ENCODE measurements around the gene MITD1.

Gene MITD1

GRCh38 chr2:99188357-99188756 is 7.5 kb upstream of the MITD1 start:
- H3K36me3 ChIP-seq (ENCODE audit: insufficient read depth, low read length) = peaks cover 12% of the 10 kb centered on the region
- peaks cover 49% of the 10 kb centered on the region for H3K79me2 ChIP-seq (ENCODE audit: control insufficient read depth, insufficient read depth, low read length, unreplicated experiment)
- no peak overlapping the region for H2AFZ ChIP-seq (ENCODE audit: low read length, unreplicated experiment)

GRCh38 chr2:99187011-99187410 is 6.2 kb upstream of the MITD1 start:
- Histone ChIP-seq H3K4me1 (ENCODE audit: control insufficient read depth, insufficient read depth, low read length, unreplicated experiment) (peaks cover 4% of the 10 kb centered on the region), H3K79me2 (ENCODE audit: control insufficient read depth, insufficient read depth, low read length, unreplicated experiment) (peaks cover 63% of the 10 kb centered on the region), H2AFZ (ENCODE audit: low read length, unreplicated experiment) (no peak overlapping the region), H3K27ac (ENCODE audit: low read depth, low read length) (no peak overlapping the region), H3K36me3 (ENCODE audit: insufficient read depth, low read length) (peaks cover 12% of the 10 kb centered on the region), H3K4me3 (ENCODE audit: low read depth, low read length) (no peak overlapping the region), H3K27me3 (ENCODE audit: insufficient read depth, low read length) (no peaks in the 10 kb centered on the region)

More at GRCh38 chr2:99188357-99188756, 7.5 kb upstream of the MITD1 start:
- Histone ChIP-seq H3K27ac (ENCODE audit: low read depth, low read length) (no peak overlapping the region), H3K4me1 (ENCODE audit: control insufficient read depth, insufficient read depth, low read length, unreplicated experiment) (no peaks in the 10 kb centered on the region), H3K4me3 (ENCODE audit: low read depth, low read length) (no peak overlapping the region), H3K27me3 (ENCODE audit: insufficient read depth, low read length) (no peaks in the 10 kb centered on the region)

- Histone ChIP-seq H3K27me3 (ENCODE audit: insufficient read depth, low read length) (no peaks in the 10 kb centered on the region), H3K27ac (ENCODE audit: low read depth, low read length) (no peak overlapping the region), H3K79me2 (ENCODE audit: control insufficient read depth, insufficient read depth, low read length, unreplicated experiment) (peaks cover 79% of the 10 kb centered on the region)
These were observed 4.0 kb upstream of the MITD1 start for GRCh38 chr2:99184811-99185210.

GRCh38 chr2:99183025-99183424 is 2.2 kb upstream of the MITD1 start:
- H3K4me3 ChIP-seq (ENCODE audit: low read depth, low read length) = no peak overlapping the region; the same call in 1 of the 2 replicates

More at GRCh38 chr2:99184811-99185210, 4.0 kb upstream of the MITD1 start:
- Histone ChIP-seq H3K4me1 (ENCODE audit: control insufficient read depth, insufficient read depth, low read length, unreplicated experiment) (peaks cover 6% of the 10 kb centered on the region), H3K36me3 (ENCODE audit: insufficient read depth, low read length) (peaks cover 10% of the 10 kb centered on the region), H3K4me3 (ENCODE audit: low read depth, low read length) (no peak overlapping the region), H2AFZ (ENCODE audit: low read length, unreplicated experiment) (no peak overlapping the region)

GRCh38 chr2:99181624-99182000 is 754 bp upstream of the MITD1 start:
- Histone ChIP-seq H3K4me3 (ENCODE audit: low read depth, low read length) (peak overlapping the region; percentile 97), H2AFZ (ENCODE audit: low read length, unreplicated experiment) (peak overlapping the region; percentile 93), H3K27me3 (ENCODE audit: insufficient read depth, low read length) (no peaks in the 10 kb centered on the region), H3K4me1 (ENCODE audit: control insufficient read depth, insufficient read depth, low read length, unreplicated experiment) (peaks cover 17% of the 10 kb centered on the region), H3K27ac (ENCODE audit: low read depth, low read length) (peak overlapping the region; percentile 62), H3K36me3 (ENCODE audit: insufficient read depth, low read length) (no peaks in the 10 kb centered on the region), H3K79me2 (ENCODE audit: control insufficient read depth, insufficient read depth, low read length, unreplicated experiment) (peaks cover 80% of the 10 kb centered on the region)

More at GRCh38 chr2:99183025-99183424, 2.2 kb upstream of the MITD1 start:
- H3K36me3 ChIP-seq (ENCODE audit: insufficient read depth, low read length) = peaks cover 2% of the 10 kb centered on the region; the same call in 1 of the 2 replicates
- H3K27ac ChIP-seq (ENCODE audit: low read depth, low read length) = no peak overlapping the region
- H3K79me2 ChIP-seq (ENCODE audit: control insufficient read depth, insufficient read depth, low read length, unreplicated experiment) = peaks cover 84% of the 10 kb centered on the region
- peaks cover 17% of the 10 kb centered on the region for H3K4me1 ChIP-seq (ENCODE audit: control insufficient read depth, insufficient read depth, low read length, unreplicated experiment)
- H2AFZ ChIP-seq (ENCODE audit: low read length, unreplicated experiment) = no peak overlapping the region
- no peaks in the 10 kb centered on the region for H3K27me3 ChIP-seq (ENCODE audit: insufficient read depth, low read length)

GRCh38 chr2:99171377-99172140 is 9.3 kb downstream of the MITD1 start:
- no peak overlapping the region for H3K27ac ChIP-seq (ENCODE audit: low read depth, low read length)
- H3K79me2 ChIP-seq (ENCODE audit: control insufficient read depth, insufficient read depth, low read length, unreplicated experiment) = peaks cover 4% of the 10 kb centered on the region
- H3K36me3 ChIP-seq (ENCODE audit: insufficient read depth, low read length) = peaks cover 10% of the 10 kb centered on the region

GRCh38 chr2:99169534-99169933 is 11.3 kb downstream of the MITD1 start:
- Histone ChIP-seq H3K4me1 (ENCODE audit: control insufficient read depth, insufficient read depth, low read length, unreplicated experiment) (no peaks in the 10 kb centered on the region), H3K36me3 (ENCODE audit: insufficient read depth, low read length) (peaks cover 10% of the 10 kb centered on the region), H3K79me2 (ENCODE audit: control insufficient read depth, insufficient read depth, low read length, unreplicated experiment) (no peaks in the 10 kb centered on the region), H3K27ac (ENCODE audit: low read depth, low read length) (no peak overlapping the region), H2AFZ (ENCODE audit: low read length, unreplicated experiment) (no peak overlapping the region), H3K4me3 (ENCODE audit: low read depth, low read length) (no peak overlapping the region), H3K27me3 (ENCODE audit: insufficient read depth, low read length) (no peaks in the 10 kb centered on the region)

More at GRCh38 chr2:99171377-99172140, 9.3 kb downstream of the MITD1 start:
- H3K4me3 ChIP-seq (ENCODE audit: low read depth, low read length) = no peak overlapping the region
- no peaks in the 10 kb centered on the region for H3K27me3 ChIP-seq (ENCODE audit: insufficient read depth, low read length)
- no peak overlapping the region for H2AFZ ChIP-seq (ENCODE audit: low read length, unreplicated experiment)
- H3K4me1 ChIP-seq (ENCODE audit: control insufficient read depth, insufficient read depth, low read length, unreplicated experiment) = no peaks in the 10 kb centered on the region

GRCh38 chr2:99166218-99166617 is 14.6 kb downstream of the MITD1 start:
- Histone ChIP-seq H3K27me3 (ENCODE audit: insufficient read depth, low read length) (no peaks in the 10 kb centered on the region), H3K36me3 (ENCODE audit: insufficient read depth, low read length) (peaks cover 18% of the 10 kb centered on the region), H3K4me3 (ENCODE audit: low read depth, low read length) (no peak overlapping the region), H2AFZ (ENCODE audit: low read length, unreplicated experiment) (no peak overlapping the region), H3K79me2 (ENCODE audit: control insufficient read depth, insufficient read depth, low read length, unreplicated experiment) (no peaks in the 10 kb centered on the region), H3K27ac (ENCODE audit: low read depth, low read length) (no peak overlapping the region), H3K4me1 (ENCODE audit: control insufficient read depth, insufficient read depth, low read length, unreplicated experiment) (no peaks in the 10 kb centered on the region)

GRCh38 chr2:99159594-99159993 is 21.3 kb downstream of the MITD1 start:
- Histone ChIP-seq H3K27me3 (ENCODE audit: insufficient read depth, low read length) (no peaks in the 10 kb centered on the region), H3K4me3 (ENCODE audit: low read depth, low read length) (no peak overlapping the region), H3K79me2 (ENCODE audit: control insufficient read depth, insufficient read depth, low read length, unreplicated experiment) (peaks cover 3% of the 10 kb centered on the region), H2AFZ (ENCODE audit: low read length, unreplicated experiment) (no peak overlapping the region), H3K4me1 (ENCODE audit: control insufficient read depth, insufficient read depth, low read length, unreplicated experiment) (no peaks in the 10 kb centered on the region), H3K36me3 (ENCODE audit: insufficient read depth, low read length) (peaks cover 7% of the 10 kb centered on the region; the same call in 1 of the 2 replicates), H3K27ac (ENCODE audit: low read depth, low read length) (no peak overlapping the region)

GRCh38 chr2:99158599-99158998 is 22.3 kb downstream of the MITD1 start:
- no peak overlapping the region for H3K4me3 ChIP-seq (ENCODE audit: low read depth, low read length)
- H3K4me1 ChIP-seq (ENCODE audit: control insufficient read depth, insufficient read depth, low read length, unreplicated experiment) = no peaks in the 10 kb centered on the region
- H3K27me3 ChIP-seq (ENCODE audit: insufficient read depth, low read length) = no peaks in the 10 kb centered on the region
- peaks cover 3% of the 10 kb centered on the region for H3K79me2 ChIP-seq (ENCODE audit: control insufficient read depth, insufficient read depth, low read length, unreplicated experiment)
- H3K36me3 ChIP-seq (ENCODE audit: insufficient read depth, low read length) = peaks cover 7% of the 10 kb centered on the region; the same call in 1 of the 2 replicates
- H2AFZ ChIP-seq (ENCODE audit: low read length, unreplicated experiment) = no peak overlapping the region
- H3K27ac ChIP-seq (ENCODE audit: low read depth, low read length) = no peak overlapping the region

GRCh38 chr2:99156891-99157290 is 24.0 kb downstream of the MITD1 start:
- H3K79me2 ChIP-seq (ENCODE audit: control insufficient read depth, insufficient read depth, low read length, unreplicated experiment) = peaks cover 3% of the 10 kb centered on the region
- H2AFZ ChIP-seq (ENCODE audit: low read length, unreplicated experiment) = no peak overlapping the region
- no peaks in the 10 kb centered on the region for H3K27me3 ChIP-seq (ENCODE audit: insufficient read depth, low read length)
- H3K27ac ChIP-seq (ENCODE audit: low read depth, low read length) = no peak overlapping the region
- no peaks in the 10 kb centered on the region; the same call in 1 of the 2 replicates for H3K36me3 ChIP-seq (ENCODE audit: insufficient read depth, low read length)
- no peaks in the 10 kb centered on the region for H3K4me1 ChIP-seq (ENCODE audit: control insufficient read depth, insufficient read depth, low read length, unreplicated experiment)
- H3K4me3 ChIP-seq (ENCODE audit: low read depth, low read length) = no peak overlapping the region

Measured in ACC112 (cell line).